GM18499 (cell line): ENCODE data around the gene TOMM7.
A peak's percentile ranks its signal among the peaks of the same experiment; 100 is the strongest.

Experiments
- ATAC-seq: cut with Tn5 transposase; IDR thresholded peaks from one replicate; pipeline ENCODE4 v1.9.1; 2021; ENCODE audit warnings: moderate number of reproducible peaks; ENCODE audit not compliant: insufficient read depth, unreplicated experiment

TOMM7 gene

GRCh38 chr7:22822486-22823141 is at the start of gene TOMM7:
TSS of gene TOMM7 (minus strand) at chr7:22822849. CDS start at chr7:22822779, 70 bp downstream.
- peak; percentile 48 for ATAC-seq

- peak; percentile 94 for ATAC-seq
Observed at GRCh38 chr7:22872096-22872807, 49.6 kb upstream of the TOMM7 start.

- ATAC-seq = no peak
Observed at GRCh38 chr7:22871661-22872060, 49.0 kb upstream of the TOMM7 start.

GRCh38 chr7:22868509-22868908 is 45.9 kb upstream of the TOMM7 start:
- ATAC-seq = no peak

- no peak for ATAC-seq
Observed at GRCh38 chr7:22867589-22867988, 44.9 kb upstream of the TOMM7 start.

- no peak for ATAC-seq
Observed at GRCh38 chr7:22867003-22867402, 44.4 kb upstream of the TOMM7 start.

- ATAC-seq = no peak
Observed at GRCh38 chr7:22865602-22865960, 42.9 kb upstream of the TOMM7 start.

GRCh38 chr7:22864855-22865601 is 42.4 kb upstream of the TOMM7 start:
- no peak for ATAC-seq

- ATAC-seq = no peak
Observed at GRCh38 chr7:22864301-22864700, 41.7 kb upstream of the TOMM7 start.

- no peak for ATAC-seq
Observed at GRCh38 chr7:22863156-22863899, 40.7 kb upstream of the TOMM7 start.

GRCh38 chr7:22861576-22861975 is 38.9 kb upstream of the TOMM7 start:
- no peak for ATAC-seq

GRCh38 chr7:22860784-22861482 is 38.3 kb upstream of the TOMM7 start:
- ATAC-seq = no peak

GRCh38 chr7:22860337-22860736 is 37.7 kb upstream of the TOMM7 start:
- no peak for ATAC-seq

- no peak for ATAC-seq
Observed at GRCh38 chr7:22859641-22860290, 37.1 kb upstream of the TOMM7 start.

GRCh38 chr7:22858640-22859561 is 36.3 kb upstream of the TOMM7 start:
- no peak for ATAC-seq

- ATAC-seq = no peak
Observed at GRCh38 chr7:22858274-22858639, 35.6 kb upstream of the TOMM7 start.

- ATAC-seq = no peak
Observed at GRCh38 chr7:22856416-22856815, 33.8 kb upstream of the TOMM7 start.

GRCh38 chr7:22855049-22855392 is 32.4 kb upstream of the TOMM7 start:
- no peak for ATAC-seq
